HG02852 (cell line): ENCODE measurements around the gene HKDC1.
A peak's percentile ranks its signal among the peaks of the same experiment; 100 is the strongest.

ENCODE experiments used
- ATAC-seq: cut with Tn5 transposase; IDR thresholded peaks from one replicate; pipeline ENCODE4 v1.9.1; 2021; ENCODE audit warnings: mild to moderate bottlenecking, moderate library complexity; ENCODE audit not compliant: unreplicated experiment

The HKDC1 gene

GRCh38 chr10:69215405-69216171 lies 4.5 kb upstream of the HKDC1 start:
- ATAC-seq: no peak

- ATAC-seq: no peak
Measured at GRCh38 chr10:69216577-69217118, 3.5 kb upstream of the HKDC1 start.

- ATAC-seq: no peak
Measured at GRCh38 chr10:69217119-69217754, 2.9 kb upstream of the HKDC1 start.

- ATAC-seq: no peak
Measured at GRCh38 chr10:69218831-69219230, 1.3 kb upstream of the HKDC1 start.

GRCh38 chr10:69220507-69220906 lies 375 bp downstream of the HKDC1 start:
- no peak for ATAC-seq

- ATAC-seq: peak; percentile 97
Measured at GRCh38 chr10:69222157-69223027, 2.3 kb downstream of the HKDC1 start.

- no peak for ATAC-seq
Measured at GRCh38 chr10:69223028-69223342, 2.9 kb downstream of the HKDC1 start.

GRCh38 chr10:69224862-69225657 lies 4.9 kb downstream of the HKDC1 start:
- no peak for ATAC-seq

- no peak for ATAC-seq
Measured at GRCh38 chr10:69225681-69226080, 5.5 kb downstream of the HKDC1 start.

- ATAC-seq: no peak
Measured at GRCh38 chr10:69226919-69227450, 6.9 kb downstream of the HKDC1 start.

- ATAC-seq: no peak
Measured at GRCh38 chr10:69228151-69228550, 8.0 kb downstream of the HKDC1 start.

GRCh38 chr10:69229616-69229916 lies 9.4 kb downstream of the HKDC1 start:
- ATAC-seq: no peak

GRCh38 chr10:69230128-69230527 lies 10.0 kb downstream of the HKDC1 start:
- ATAC-seq: no peak

GRCh38 chr10:69232252-69232651 lies 12.1 kb downstream of the HKDC1 start:
- no peak for ATAC-seq

GRCh38 chr10:69232736-69233480 lies 12.8 kb downstream of the HKDC1 start:
- no peak for ATAC-seq

GRCh38 chr10:69234447-69234846 lies 14.3 kb downstream of the HKDC1 start:
- no peak for ATAC-seq

GRCh38 chr10:69237528-69238159 lies 17.5 kb downstream of the HKDC1 start:
- ATAC-seq: peak; percentile 81

- ATAC-seq: no peak
Measured at GRCh38 chr10:69239136-69239535, 19.0 kb downstream of the HKDC1 start.

- ATAC-seq: no peak
Measured at GRCh38 chr10:69239816-69240434, 19.8 kb downstream of the HKDC1 start.
